Trophoblast cell (in vitro differentiated cells and primary cell): ENCODE measurements around the gene FAM227B.

Experiments
- DNase-seq, 2 donors: peaks; one replicate each; pipeline ENCODE4 v3.0.0-alpha.2; 2016
- H2AFZ ChIP-seq: 2 replicates; pipeline ENCODE4 v1.6.1; 2013; ENCODE audit warnings: low read length, moderate library complexity, mild to moderate bottlenecking; ENCODE audit not compliant: insufficient read depth, poor library complexity
- H2AK5ac ChIP-seq: 2 replicates; pipeline ENCODE4 v1.6.1; 2013; ENCODE audit warnings: mild to moderate bottlenecking, low read length
- H2BK120ac ChIP-seq: 2 replicates; pipeline ENCODE4 v1.6.1; 2013; ENCODE audit warnings: low read length, mild to moderate bottlenecking, moderate library complexity; ENCODE audit not compliant: insufficient read depth, poor library complexity
- H2BK12ac ChIP-seq: 2 replicates; pipeline ENCODE4 v1.6.1; 2013; ENCODE audit warnings: mild to moderate bottlenecking, low read length, moderate library complexity
- H2BK5ac ChIP-seq: 2 replicates; pipeline ENCODE4 v1.6.1; 2013; ENCODE audit warnings: low read length, low read depth, moderate library complexity, mild to moderate bottlenecking; ENCODE audit not compliant: poor library complexity
- H3K14ac ChIP-seq: 2 replicates; pipeline ENCODE4 v1.6.1; 2013; ENCODE audit warnings: mild to moderate bottlenecking, low read length
- H3K18ac ChIP-seq: 2 replicates; pipeline ENCODE4 v1.6.1; 2013; ENCODE audit warnings: mild to moderate bottlenecking, low read length
- H3K23ac ChIP-seq: 2 replicates; pipeline ENCODE4 v1.6.1; 2013; ENCODE audit warnings: low read length
- H3K27ac ChIP-seq: 2 replicates; pipeline ENCODE4 v1.5.1; 2013; ENCODE audit warnings: low read depth, mild to moderate bottlenecking, inconsistent platforms, low read length, moderate library complexity
- H3K27me3 ChIP-seq: 2 replicates; pipeline ENCODE4 v1.6.1; 2013; ENCODE audit warnings: inconsistent platforms, mild to moderate bottlenecking, low read length, moderate library complexity; ENCODE audit not compliant: insufficient read depth
- H3K36me3 ChIP-seq, 2 experiments: 1 replicate in 1 of 2; 2 replicates in 1 of 2; pipeline ENCODE4 v1.6.1; 2013; ENCODE audit warnings: low read length in 2 of 2, mild to moderate bottlenecking in 2 of 2, moderate library complexity in 1 of 2; ENCODE audit not compliant: insufficient read depth in 2 of 2, control insufficient read depth in 1 of 2
- H3K4ac ChIP-seq: 2 replicates; pipeline ENCODE4 v1.6.1; 2013; ENCODE audit warnings: low read depth, mild to moderate bottlenecking, low read length, moderate library complexity
- H3K4me1 ChIP-seq, 2 experiments: 1 replicate in 1 of 2; 2 replicates in 1 of 2; pipeline ENCODE4 v1.6.1; 2013; ENCODE audit warnings: low read length in 2 of 2, mild to moderate bottlenecking in 2 of 2, moderate library complexity in 1 of 2; ENCODE audit not compliant: insufficient read depth in 2 of 2, control insufficient read depth in 1 of 2
- H3K4me2 ChIP-seq: 2 replicates; pipeline ENCODE4 v1.6.1; 2013; ENCODE audit warnings: inconsistent platforms, mild to moderate bottlenecking, low read length, moderate library complexity
- H3K4me3 ChIP-seq: 2 replicates; pipeline ENCODE4 v1.5.1; 2013; ENCODE audit warnings: mild to moderate bottlenecking, low read depth, low read length, inconsistent platforms
- H3K79me1 ChIP-seq: one replicate; pipeline ENCODE4 v1.6.1; 2013; ENCODE audit warnings: low read length
- H3K79me2 ChIP-seq: 2 replicates; pipeline ENCODE4 v1.6.1; 2013; ENCODE audit warnings: low read length, mild to moderate bottlenecking; ENCODE audit not compliant: control insufficient read depth, insufficient read depth, poor library complexity
- H3K9ac ChIP-seq: 2 replicates; pipeline ENCODE4 v1.6.1; 2013; ENCODE audit warnings: mild to moderate bottlenecking, low read length
- H3K9me3 ChIP-seq: 2 replicates; pipeline ENCODE4 v1.6.1; 2013; ENCODE audit warnings: low read depth, mild to moderate bottlenecking, control low read depth, inconsistent platforms, low read length; ENCODE audit not compliant: insufficient read depth
- H4K12ac ChIP-seq: 2 replicates; pipeline ENCODE4 v1.6.1; 2013; ENCODE audit warnings: low read depth, mild to moderate bottlenecking, low read length, moderate library complexity
- H4K8ac ChIP-seq: 2 replicates; pipeline ENCODE4 v1.6.1; 2013; ENCODE audit warnings: low read depth, mild to moderate bottlenecking, low read length, moderate library complexity
- H4K91ac ChIP-seq: one replicate; pipeline ENCODE4 v1.6.1; 2013; ENCODE audit warnings: low read depth, mild to moderate bottlenecking, low read length, moderate library complexity
- WGBS: extraction: QIAGEN DNeasy Blood & Tissue Kit; methylation state at CpG from one replicate; pipeline ENCODE4 v1.1.7; 2013; ENCODE audit warnings: missing lambda C conversion rate; ENCODE audit not compliant: insufficient read length, insufficient coverage; ENCODE audit errors: extremely low coverage; 5-methylcytosine and 5-hydroxymethylcytosine counted together

Gene FAM227B

DNA sequence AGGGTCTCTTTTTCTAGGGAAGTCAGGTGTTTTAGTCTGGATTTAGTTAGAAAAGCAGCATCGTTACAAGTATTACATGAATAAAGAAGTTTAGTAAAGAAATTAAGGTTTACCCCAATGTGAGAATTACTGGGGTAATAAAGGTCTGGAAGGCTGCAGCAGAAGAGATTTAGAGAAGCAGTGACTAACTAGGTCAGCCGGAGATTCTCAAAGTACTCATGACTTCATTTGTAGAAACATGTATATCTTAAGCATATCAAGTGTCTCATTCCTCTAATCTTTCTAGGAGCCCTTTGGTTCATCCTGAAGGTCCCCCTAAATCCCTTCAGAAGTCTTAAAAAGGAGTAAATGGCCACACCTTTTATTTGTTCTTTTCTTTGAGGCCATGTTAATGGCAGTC is 26.3 kb upstream of the FAM227B start:
- Histone ChIP-seq H3K27me3 (no peaks in the 10 kb centered on the region), H4K8ac (no peak overlapping the region), H3K9me3 (no peaks in the 10 kb centered on the region), H3K4me3 (no peak overlapping the region), H3K4ac (no peak overlapping the region), H3K18ac (no peak overlapping the region), H2BK5ac (no peak overlapping the region), H3K27ac (no peak overlapping the region), H3K4me1 (no peaks in the 10 kb centered on the region), H4K91ac (no peak overlapping the region), H3K36me3 (peaks cover 0 to 1% of the 10 kb centered on the region in 2 experiments), H4K12ac (no peak overlapping the region), H3K14ac (no peak overlapping the region), H3K9ac (no peak overlapping the region), H3K23ac (no peak overlapping the region), H2AFZ (no peak overlapping the region), H2BK120ac (no peak overlapping the region), H3K79me1 (no peaks in the 10 kb centered on the region), H3K79me2 (no peaks in the 10 kb centered on the region), H2BK12ac (no peak overlapping the region), H3K4me2 (no peak overlapping the region), H2AK5ac (no peak overlapping the region)
- WGBS: no CpG with 5 or more reads among the region's 2 CpGs
- no peak for DNase-seq

DNA sequence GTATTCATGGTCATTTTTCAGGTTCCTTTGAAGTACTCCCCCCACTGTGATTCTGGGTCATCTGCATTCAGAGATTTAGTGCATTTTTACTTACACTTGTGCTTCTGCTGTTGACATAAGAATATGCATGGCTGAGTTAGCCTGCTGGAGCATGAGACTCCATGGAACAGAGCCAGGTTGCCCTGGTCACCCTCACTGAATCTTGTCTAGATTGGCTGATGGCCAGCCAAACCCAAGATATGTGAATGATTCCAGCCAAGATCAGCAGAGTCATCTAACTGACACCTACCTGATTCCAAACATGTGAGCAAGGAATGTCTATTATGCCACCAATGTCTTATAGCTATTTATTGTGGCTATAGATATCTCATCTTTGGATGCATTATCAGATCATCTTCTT is 25.3 kb upstream of the FAM227B start:
- Histone ChIP-seq H3K9ac (no peak overlapping the region), H4K12ac (no peak overlapping the region), H3K27me3 (no peaks in the 10 kb centered on the region), H3K4me3 (no peak overlapping the region), H3K4me1 (no peaks in the 10 kb centered on the region), H2AFZ (no peak overlapping the region), H3K9me3 (no peaks in the 10 kb centered on the region), H3K23ac (no peak overlapping the region), H3K4me2 (no peak overlapping the region), H3K79me1 (no peaks in the 10 kb centered on the region), H4K8ac (no peak overlapping the region), H3K27ac (no peak overlapping the region), H3K79me2 (no peaks in the 10 kb centered on the region), H3K36me3 (peaks cover 0 to 1% of the 10 kb centered on the region in 2 experiments), H2BK12ac (no peak overlapping the region), H2AK5ac (no peak overlapping the region), H4K91ac (no peak overlapping the region), H3K14ac (no peak overlapping the region), H3K4ac (no peak overlapping the region), H2BK120ac (no peak overlapping the region), H2BK5ac (no peak overlapping the region), H3K18ac (no peak overlapping the region)
- peak; percentile 36 to 67 for DNase-seq

DNA sequence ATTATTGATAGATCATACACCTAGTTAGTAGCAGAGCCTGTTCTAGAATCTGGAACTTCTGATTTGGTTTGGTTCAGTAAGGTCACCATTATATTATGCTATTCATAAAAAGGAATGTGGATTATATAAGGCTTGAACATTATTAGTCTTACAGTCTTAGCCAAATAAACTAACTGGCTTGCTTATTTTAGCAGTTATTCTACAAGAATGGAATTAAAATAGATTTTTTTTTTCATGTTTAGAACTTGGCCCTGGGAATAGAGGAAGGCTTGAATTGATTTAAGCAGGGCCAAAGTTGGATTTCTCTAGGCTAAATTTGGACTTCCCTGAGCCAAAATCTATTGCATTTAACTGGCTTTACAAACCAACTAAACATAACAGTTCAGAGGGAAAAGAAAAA is 24.7 kb upstream of the FAM227B start:
- no peak overlapping the region for H3K23ac ChIP-seq
- no peaks in the 10 kb centered on the region for H3K79me2 ChIP-seq
- H3K9me3 ChIP-seq: no peaks in the 10 kb centered on the region
- no peaks in the 10 kb centered on the region for H3K4me1 ChIP-seq
- H3K18ac ChIP-seq: no peak overlapping the region
- no peaks in the 10 kb centered on the region for H3K79me1 ChIP-seq
- H3K4ac ChIP-seq: no peak overlapping the region
- no peak overlapping the region for H3K4me3 ChIP-seq
- no peak overlapping the region for H2BK12ac ChIP-seq
- H2AK5ac ChIP-seq: no peak overlapping the region
- no peak overlapping the region for H4K8ac ChIP-seq
- peaks cover 0 to 1% of the 10 kb centered on the region in 2 experiments for H3K36me3 ChIP-seq
- no peak overlapping the region for H2BK120ac ChIP-seq
- H3K9ac ChIP-seq: no peak overlapping the region
- H4K12ac ChIP-seq: no peak overlapping the region
- H3K4me2 ChIP-seq: no peak overlapping the region
- H3K27ac ChIP-seq: no peak overlapping the region
- no peak overlapping the region for H4K91ac ChIP-seq
- DNase-seq: no peak
- no peaks in the 10 kb centered on the region for H3K27me3 ChIP-seq
- no peak overlapping the region for H2AFZ ChIP-seq
- H3K14ac ChIP-seq: no peak overlapping the region
- no peak overlapping the region for H2BK5ac ChIP-seq

DNA sequence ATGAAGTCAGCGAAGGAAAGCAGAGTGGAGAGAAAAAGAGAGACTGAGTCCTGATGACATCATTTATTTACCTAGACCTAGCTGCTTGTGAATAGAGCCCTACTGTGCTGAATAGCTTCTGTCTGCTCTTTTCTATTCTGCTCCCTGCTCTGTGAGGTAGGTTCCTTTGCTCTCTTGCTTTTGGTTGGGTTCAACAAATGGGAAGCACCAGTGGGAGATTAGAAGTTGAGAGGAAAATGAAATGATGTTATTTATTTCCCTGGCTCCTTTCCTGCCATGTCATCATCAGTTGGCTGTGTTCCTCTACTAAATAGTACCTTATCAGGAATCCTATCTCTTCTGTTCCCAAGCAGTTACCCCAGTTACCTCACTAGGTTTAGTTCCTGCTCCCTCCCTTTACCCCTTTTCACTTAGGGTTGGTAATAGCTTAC is 23.8 kb upstream of the FAM227B start:
- Histone ChIP-seq H3K4me1 (no peaks in the 10 kb centered on the region), H3K36me3 (peaks cover 0 to 1% of the 10 kb centered on the region in 2 experiments), H4K12ac (no peak overlapping the region), H3K4ac (no peak overlapping the region), H3K9ac (no peak overlapping the region), H3K79me1 (no peaks in the 10 kb centered on the region), H2BK12ac (no peak overlapping the region), H3K18ac (no peak overlapping the region), H3K9me3 (no peaks in the 10 kb centered on the region), H4K91ac (no peak overlapping the region), H4K8ac (no peak overlapping the region), H3K27ac (no peak overlapping the region), H3K4me2 (no peak overlapping the region), H2BK120ac (no peak overlapping the region), H3K79me2 (no peaks in the 10 kb centered on the region), H3K14ac (no peak overlapping the region), H2AFZ (no peak overlapping the region), H3K23ac (no peak overlapping the region), H3K27me3 (no peaks in the 10 kb centered on the region), H2AK5ac (no peak overlapping the region), H2BK5ac (no peak overlapping the region), H3K4me3 (no peak overlapping the region)
- no CpG with 5 or more reads among the region's 1 CpG for WGBS
- no peak for DNase-seq
